IPS-NIHi7 (cell line): ENCODE data around the gene ZNF655.
"Not testable (repeated sequence)": the region's sequence is repeated elsewhere in the genome, so short reads cannot be mapped to it uniquely, and the experiment has no call there.

Experiments used
- DNase-seq: peaks from one replicate; pipeline ENCODE4 v3.0.0; 2012; ENCODE audit warnings: mixed read lengths; ENCODE audit errors: extremely low spot score

ZNF655 gene, protein sequence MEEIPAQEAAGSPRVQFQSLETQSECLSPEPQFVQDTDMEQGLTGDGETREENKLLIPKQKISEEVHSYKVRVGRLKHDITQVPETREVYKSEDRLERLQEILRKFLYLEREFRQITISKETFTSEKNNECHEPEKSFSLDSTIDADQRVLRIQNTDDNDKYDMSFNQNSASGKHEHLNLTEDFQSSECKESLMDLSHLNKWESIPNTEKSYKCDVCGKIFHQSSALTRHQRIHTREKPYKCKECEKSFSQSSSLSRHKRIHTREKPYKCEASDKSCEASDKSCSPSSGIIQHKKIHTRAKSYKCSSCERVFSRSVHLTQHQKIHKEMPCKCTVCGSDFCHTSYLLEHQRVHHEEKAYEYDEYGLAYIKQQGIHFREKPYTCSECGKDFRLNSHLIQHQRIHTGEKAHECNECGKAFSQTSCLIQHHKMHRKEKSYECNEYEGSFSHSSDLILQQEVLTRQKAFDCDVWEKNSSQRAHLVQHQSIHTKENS

DNA sequence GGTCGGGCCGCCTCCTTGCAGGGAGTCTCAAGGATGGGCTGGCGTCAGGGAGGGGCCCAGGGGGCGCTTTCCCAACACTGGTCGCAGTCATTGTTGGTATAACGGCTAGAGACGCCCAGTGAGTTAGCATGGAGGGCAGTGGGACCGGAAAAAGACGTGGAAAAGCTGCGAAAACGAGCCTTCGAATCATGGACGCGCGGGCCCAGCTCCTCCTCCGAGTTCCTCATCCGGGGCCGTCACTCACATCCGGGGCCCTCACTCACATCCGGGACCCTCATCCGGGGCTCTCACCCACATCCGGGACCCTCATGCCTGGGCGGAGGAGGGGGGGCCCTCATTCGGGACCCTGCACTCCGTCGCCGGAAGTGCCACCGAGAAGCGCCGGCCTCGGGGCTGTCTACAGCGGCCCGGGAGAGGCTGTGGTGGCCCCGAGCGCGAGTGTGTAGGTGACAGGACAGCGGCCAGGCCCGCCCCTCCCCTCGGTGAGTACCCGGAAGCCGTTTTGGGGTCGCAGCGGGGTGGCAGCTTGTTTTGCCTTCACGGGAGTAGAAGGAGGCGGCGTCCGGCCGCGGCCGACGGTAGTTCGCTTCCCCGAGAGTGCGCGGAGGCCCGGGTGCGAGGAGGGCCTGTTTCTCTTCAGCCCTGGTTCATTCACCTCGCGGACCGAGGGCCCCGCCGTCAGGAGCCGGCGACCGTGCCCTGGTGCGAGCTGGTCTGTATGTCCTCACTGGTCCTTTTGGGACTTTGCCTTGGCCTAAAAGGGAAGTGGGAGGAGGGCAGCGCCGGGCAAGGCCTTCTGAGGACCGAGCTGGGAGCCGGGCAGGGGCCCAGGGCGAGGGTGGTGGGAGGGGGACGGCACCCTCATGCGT lies at the start of gene ZNF655:
Gene ZNF655, plus strand, starts transcription at position 337 of the 869 bp plus-strand sequence. CDS start 1,918 bp downstream, outside the sequence.
- DNase-seq: peak; percentile 99

DNA sequence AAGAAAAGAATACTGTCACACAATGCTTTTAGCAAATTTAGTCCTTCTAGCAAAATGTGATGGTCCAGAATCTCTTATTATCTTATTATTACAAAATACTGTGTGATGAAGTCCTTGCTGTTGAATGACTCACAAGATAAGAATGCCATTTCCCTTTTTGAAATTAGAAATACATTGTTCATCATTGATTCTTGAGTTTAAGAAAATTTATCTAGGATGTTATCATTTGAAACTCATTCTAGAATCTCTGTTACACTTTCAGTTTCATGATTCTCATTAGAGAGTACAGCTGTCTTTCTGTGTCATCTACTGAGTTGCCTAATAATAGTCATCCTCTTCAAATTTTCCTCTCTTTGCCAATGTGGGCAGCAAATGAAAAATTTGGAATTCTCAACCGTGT lies 44.4 kb upstream of the ZNF655 start:
- no peak for DNase-seq

DNA sequence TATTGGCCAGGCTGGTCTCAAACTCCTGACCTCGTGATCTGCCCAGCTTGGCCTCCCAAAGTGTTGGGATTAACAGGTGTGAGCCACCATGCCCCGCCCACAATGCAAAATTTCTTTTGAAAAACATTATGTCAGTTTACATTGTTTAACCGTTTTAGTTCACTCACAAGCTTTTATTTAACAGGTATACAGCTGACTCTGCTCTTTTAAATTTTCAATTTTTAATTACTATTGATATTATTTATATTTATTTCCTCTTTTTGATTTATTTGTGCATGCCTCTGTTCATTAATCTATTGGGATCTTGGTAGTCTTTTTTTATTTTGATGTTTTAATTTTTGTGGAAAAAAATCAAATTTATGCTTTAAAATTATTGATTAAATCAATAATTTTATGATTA lies 37.0 kb upstream of the ZNF655 start:
- DNase-seq: no peak

DNA sequence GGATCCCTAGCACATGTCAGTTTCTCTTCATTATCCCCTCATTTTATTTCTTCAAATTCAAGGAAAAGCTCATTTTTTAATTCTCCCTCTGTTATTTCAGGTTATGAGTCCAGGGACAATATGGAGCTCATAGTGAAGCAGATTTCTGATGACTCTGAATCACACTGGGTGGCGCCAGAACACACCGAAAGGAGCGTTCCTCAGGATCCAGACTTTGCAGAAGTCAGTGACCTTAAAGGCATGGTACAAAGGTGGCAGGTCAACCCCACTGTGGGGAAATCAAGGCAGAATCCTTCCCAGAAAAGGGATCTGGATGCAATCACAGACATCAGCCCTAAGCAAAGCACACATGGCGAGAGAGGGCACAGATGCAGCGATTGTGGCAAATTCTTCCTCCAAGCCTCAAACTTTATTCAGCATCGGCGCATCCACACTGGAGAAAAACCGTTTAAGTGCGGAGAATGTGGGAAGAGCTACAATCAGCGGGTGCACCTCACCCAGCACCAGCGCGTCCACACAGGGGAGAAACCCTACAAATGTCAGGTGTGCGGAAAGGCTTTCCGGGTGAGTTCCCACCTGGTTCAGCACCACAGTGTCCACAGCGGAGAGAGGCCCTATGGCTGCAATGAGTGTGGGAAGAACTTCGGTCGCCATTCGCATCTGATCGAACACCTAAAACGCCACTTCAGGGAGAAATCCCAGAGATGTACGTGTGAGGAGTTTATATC lies 32.6 kb upstream of the ZNF655 start:
- DNase-seq: peak; percentile 45

DNA sequence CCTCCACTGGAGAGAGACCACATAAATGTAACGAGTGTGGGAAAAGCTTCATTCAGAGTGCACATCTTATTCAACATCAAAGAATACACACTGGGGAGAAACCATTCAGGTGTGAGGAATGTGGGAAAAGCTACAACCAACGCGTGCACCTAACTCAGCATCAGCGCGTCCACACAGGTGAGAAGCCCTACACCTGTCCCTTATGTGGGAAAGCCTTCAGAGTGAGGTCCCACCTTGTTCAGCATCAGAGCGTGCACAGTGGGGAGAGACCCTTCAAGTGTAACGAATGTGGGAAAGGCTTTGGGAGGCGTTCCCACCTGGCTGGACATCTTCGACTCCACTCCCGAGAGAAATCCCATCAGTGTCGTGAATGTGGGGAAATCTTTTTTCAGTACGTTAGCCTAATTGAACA lies 27.1 kb upstream of the ZNF655 start:
- DNase-seq: no peak

DNA sequence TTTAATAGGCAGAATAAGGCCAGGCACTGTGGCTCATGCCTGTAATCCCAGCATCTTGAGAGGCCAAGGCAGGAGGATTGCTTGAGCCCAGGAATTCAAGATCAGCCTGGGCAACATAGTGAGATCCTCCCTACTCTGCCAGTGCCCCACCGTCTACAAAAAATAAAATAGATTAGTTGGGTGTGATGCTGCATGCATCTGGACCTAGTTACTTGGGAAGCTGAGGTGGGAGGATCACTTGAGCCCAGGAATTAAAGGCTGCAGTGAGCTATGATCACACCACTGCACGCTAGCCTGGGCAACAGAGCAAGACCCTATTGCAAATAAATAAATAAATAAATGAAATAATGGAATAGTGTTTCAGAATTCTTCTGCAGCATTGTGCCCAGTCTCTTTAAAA lies 22.8 kb upstream of the ZNF655 start:
- DNase-seq: no peak

DNA sequence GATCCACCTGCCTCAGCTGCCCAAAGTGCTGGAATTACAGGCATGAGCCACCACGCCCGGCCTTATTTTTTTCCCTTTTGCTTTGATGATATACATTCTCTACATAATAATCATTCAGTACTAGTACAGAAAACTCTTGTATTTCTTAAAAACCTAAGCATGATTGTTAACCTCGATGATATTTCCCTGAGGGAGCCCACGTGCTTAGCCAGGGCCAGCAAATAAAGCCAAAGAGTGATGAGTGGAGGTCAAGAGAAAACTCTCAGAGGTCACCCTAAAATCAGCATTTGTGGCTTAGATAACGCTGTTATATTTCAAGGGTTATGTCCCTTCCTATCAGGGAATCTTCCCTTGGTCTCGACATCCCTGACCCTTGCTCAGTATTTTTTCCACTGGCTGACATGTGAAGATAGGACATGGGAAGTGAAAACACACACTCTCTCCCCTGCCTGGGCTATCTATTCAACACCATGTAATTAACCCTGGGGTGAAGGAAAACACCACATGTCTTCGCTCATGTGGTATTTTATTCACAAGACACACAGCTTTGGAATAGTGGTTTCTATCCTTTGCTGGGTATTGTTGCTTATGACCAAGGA lies 19.1 kb upstream of the ZNF655 start:
- DNase-seq: no peak

DNA sequence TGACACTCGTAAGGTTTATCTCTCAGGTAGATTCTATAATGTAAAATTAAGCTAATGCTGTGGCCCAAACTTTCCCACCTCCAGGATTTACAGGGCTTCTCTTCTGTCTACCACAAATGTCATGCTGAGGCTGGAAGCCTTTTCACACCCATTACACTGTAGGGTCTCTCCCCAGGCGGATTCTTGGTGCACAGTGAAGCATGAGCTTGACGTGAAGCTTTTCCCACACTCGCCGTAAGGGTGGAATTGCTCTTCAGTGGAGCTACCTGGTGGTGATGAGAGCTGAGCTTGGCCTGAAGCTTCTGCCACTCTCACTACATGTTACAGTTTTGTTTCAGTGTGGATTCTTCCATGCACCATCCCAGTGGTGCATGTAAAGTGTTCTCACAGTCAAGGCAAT lies 17.9 kb upstream of the ZNF655 start:
- DNase-seq: no peak

DNA sequence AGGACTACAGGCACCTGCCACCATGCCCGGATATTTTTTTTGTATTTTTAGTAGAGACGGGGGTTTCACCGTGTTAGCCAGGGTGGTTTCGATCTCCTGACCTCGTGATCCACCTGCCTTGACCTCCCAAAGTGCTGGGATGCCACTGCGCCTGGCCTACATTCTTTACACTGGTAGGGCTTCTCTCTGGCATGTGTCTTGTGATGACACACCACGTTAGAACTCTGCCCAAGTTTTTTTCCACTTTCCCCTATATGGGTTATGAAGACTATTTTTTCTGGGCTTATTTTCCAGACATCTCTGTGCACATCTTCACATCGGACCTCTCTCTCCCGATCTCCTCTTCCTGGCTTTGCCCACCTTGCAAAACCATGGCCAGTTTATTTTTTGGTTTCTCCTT lies 17.2 kb upstream of the ZNF655 start:
- no peak for DNase-seq

DNA sequence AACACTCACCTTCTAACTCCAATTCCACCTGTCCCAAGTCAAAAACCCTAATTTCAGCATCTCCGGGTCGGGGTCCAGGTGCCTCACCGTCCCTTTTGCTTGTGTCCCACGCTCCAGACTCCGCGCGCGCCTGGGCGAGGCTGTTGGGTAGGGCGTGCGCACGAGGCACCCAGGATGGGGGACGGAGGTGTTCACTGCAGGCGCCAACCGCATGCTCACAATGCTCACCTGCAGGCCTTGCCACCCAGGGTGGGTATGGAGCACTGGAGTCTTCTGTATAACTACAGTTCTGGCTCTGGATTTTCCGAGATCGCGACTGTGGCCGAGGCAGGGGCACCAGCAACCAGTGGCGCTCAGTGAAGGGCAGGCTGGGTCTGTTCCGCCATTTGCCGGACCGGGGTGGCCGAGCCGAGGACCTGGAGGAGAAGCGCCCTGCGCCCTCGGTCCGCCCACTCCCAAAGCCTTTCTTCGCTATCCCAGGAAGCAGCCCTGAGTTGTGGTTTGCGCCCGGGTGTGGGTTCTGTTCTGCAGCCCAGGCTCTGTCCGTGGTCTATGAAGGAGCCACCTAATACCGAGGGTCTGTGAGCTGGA lies 15.3 kb upstream of the ZNF655 start:
- no peak for DNase-seq

DNA sequence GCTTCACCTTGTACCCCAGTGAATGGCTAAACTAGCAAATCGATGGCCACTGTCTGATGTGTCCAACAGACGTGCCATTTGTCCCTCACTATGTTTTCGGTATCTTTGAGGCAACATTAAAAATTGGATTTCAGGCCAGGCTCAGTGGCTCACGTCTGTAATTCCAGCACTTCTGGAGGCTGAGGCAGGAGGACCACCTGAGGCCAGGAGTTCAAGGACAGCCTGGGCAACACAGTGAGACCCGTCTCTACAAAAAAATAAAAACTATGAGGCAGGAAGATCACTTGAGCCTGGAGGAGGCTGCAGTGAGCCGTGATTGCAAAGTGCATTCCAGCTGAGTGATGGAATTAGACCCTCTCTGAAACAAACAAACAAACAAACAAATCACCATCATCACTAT lies 14.5 kb upstream of the ZNF655 start:
- DNase-seq: no peak

DNA sequence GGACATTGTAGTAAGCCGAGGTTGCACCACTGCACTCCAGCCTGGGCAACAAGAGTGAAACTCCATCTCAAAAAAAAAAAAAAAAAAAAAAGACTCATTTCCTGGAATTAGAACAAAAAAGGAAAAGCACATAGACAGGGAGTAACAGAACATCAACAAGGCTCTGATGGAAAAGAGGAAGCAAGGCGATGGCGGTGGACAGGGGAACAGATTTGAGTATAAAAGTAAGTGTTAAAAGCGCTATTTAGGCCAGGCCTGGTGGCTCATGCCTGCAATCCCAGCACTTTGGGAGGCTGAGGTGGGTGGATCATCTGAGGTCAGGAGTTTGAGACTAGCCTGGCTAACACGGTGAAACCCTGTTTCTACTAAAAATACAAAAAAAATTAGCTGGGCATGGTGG lies 13.1 kb upstream of the ZNF655 start:
- DNase-seq: not testable (repeated sequence)

DNA sequence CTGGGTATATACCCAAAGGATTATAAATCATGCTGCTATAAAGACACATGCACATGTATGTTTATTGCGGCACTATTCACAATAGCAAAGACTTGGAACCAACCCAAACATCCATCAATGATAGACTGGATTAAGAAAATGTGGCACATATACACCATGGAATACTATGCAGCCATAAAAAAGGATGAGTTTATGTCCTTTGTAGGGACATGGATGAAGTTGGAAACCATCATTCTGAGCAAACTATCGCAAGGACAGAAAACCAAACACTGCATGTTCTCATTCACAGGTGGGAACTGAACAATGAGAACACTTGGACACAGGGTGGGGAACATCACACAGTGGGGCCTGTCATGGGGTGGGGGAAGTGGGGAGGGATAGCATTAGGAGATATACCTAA lies 8.9 kb upstream of the ZNF655 start:
- DNase-seq: not testable (repeated sequence)

DNA sequence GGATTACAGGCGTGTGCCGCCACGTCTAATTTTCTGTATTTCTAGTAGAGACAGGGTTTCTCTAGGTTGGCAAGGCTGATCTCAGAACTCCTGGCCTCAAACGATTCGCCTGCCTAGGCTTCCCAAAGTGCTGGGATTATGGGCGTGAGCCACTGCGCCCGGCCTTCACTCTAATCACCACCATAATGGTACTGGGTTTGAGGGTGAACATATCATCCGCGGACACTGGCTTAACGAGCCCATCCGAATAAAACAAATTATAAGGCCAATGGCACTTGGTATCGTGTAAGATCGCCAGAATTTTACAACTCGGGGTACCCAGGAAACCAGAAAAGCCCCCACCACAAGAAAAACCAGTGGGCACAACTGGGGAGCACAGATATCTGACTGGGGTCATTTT lies 7.1 kb upstream of the ZNF655 start:
- DNase-seq: no peak

DNA sequence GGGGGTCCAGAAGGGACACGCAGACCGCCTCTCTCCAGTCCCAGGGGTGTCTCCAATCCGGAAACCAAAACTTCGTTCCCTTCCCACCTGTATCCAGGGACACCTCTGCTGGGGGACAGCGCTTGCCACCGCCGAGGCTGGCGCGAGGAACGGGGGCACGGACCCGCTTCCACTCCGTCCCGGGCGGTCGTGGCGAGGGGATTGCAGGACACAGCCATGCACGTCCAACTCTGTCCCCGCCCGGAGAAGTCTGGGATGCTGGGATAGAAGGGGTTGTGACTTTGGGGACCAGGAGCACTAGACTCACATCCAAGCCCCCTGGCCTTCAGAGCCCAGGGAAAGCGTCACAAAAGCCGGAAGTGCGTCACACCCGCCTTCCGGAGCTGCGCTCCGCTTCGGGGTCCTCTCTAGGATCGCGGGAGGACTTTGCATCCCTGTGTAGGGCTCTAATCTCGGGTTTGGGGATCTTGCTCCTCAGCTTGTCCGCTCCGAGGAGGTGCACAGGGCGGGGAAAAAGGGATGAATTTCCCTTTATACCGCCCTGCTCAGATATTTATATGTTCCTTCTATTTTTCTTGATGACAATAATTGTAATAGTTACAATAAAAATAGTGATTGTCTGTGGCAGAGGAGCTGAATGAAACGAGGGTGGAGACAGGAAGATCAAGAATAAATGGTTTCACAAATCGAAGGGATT lies 6.5 kb upstream of the ZNF655 start, which contains the start of gene FAM200A:
Gene FAM200A, minus strand, starts transcription at position 348 of the 697 bp plus-strand sequence. CDS start 3,707 bp downstream, outside the sequence.
- peak; percentile 97 for DNase-seq

DNA sequence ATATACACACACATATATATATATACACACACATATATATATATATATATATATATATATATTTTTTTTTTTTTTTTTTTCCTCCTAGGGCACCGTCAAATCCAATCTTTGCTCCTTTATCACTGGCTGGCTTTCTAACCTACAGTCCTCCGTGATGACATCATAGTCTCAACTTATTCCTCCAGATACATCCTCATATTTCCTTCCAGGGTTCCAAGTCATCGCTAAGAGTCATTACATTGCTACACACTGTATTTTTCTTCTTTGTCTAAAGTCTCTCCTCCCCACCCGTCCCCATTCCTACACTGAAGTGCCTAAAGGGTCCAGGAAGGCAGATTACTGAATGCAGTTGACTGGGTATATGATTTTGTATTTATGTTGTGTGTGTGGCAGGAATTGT lies 5.4 kb upstream of the ZNF655 start:
- no peak for DNase-seq

DNA sequence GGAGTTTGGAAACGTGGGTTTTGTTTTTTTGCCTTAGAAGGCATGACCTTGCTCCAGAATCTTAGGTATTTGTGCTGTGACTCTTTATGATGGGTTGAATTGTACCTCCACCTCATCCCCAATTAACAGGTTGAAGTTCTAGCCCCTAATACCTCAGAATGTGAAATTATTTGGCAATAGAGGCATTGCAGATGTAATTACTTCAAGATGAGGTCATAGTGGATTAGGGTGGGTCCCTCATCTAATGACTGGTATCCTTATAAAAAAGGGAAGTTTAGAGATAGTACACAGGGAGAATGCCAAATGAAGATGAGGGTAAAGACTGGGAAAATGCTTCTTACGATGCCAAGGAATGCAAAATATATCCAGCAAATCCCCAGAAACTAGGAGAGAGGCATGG lies 3.5 kb upstream of the ZNF655 start:
- DNase-seq: no peak

DNA sequence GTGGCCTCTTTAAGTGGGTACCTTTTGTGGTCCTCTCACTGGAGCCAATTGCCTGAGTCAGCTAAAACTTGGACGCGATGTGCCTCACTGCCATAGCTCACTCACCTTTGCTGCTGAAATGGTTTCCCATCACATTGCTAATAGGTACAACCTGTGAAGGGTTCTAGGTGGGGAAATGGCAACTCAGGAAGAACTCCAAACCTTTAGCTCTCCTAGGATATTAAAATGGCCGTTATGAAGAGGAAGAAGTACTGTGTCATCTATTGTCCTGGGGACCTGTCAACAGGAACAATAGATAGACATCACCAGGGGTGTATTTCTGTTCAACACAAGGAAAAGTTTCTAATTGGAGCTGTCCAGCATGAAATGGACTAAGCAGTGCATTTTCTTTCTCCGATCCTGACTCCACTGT lies 1.2 kb upstream of the ZNF655 start:
- no peak for DNase-seq

DNA sequence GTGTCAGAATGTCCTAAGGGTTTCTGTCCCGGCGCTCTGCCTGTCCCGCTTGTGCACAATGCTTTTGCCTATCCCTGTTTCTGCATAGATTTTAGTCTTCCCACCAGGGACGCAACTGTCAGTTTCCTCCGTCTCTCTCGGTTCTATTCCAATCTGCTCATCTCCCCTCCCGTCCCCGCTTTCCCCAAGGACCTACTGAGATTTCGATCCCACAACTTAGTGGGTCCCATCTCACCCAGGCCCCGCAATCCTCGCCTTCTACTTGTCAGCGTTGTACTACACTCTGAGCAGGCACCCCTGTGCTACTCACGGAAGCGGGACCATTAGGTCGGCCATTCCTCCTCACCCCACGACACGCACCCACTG lies 519 bp upstream of the ZNF655 start:
- no peak for DNase-seq

DNA sequence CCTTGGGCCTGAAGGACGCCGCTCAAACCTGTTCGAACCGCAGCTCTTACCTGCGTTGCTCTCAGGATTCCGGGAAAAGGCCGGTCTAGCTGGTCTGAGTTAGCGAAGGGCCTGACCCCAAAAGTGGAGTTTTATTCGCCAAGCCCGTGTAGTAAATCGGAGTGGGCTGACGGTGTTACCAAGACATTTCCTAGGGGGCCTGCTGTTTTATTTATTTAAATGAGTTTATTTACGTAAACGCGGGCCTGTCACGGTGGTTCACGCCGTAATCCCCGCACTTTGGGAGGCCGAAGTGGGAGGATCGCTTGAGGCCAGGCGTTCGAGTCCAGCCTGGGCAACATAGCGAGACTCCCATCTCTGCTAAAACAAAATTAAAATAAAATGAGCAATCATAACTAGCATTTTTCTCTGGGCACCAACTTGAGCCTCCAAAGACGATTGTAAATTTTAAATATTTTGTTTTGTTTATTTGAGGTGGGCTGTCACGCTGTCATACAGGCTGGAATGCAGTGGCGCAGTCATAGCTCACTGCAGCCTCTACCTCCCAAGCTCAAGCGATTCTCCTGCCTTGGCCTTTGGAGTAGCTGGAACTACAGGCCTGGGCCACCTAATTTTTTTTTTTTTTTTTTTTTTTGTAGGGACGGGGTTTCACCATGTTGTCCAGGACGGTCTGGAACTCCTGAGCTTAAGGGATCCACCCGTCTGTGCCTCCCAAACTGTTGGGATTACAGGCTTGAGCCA lies 903 bp downstream of the ZNF655 start:
- DNase-seq: no peak
